ENCODE data around the gene LCNL1.

LCNL1 gene

DNA sequence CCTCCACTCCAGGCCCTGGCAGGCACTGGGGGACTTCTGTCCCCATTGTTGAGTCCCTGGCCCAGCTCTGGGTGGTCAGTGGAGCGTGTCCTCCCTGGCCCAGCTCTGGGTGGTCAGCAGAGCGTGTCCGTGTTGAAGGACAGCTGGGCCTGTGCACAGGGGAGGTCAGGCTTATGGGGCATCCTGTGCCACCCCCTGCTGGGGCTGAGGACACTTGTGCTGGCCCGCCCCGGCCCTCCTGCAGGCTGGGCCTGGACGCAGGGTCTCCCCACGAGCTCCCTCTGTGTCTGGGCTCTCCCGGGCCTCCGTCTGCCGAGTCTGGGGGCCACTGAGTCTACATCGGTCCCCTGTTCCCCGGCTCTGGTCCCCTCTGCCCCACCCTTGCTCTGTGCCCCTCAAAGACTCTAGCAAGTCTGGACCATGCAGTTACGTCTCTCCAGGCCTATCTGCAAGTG is 25.1 kb downstream of the LCNL1 start:
- Histone ChIP-seq H3K4me3 (ENCODE audit: low read length) (no peak overlapping the region), H3K4me1 (ENCODE audit: control insufficient read depth, insufficient read depth, low read length) (no peaks in the 10 kb centered on the region), H3K27me3 (ENCODE audit: control insufficient read depth, insufficient read depth, low read length) (no peaks in the 10 kb centered on the region), H3K9me3 (ENCODE audit: control insufficient read depth, low read length) (no peaks in the 10 kb centered on the region), H3K9ac (ENCODE audit: low read length) (no peak overlapping the region), H3K36me3 (ENCODE audit: control insufficient read depth, insufficient read depth, low read length) (no peaks in the 10 kb centered on the region)

DNA sequence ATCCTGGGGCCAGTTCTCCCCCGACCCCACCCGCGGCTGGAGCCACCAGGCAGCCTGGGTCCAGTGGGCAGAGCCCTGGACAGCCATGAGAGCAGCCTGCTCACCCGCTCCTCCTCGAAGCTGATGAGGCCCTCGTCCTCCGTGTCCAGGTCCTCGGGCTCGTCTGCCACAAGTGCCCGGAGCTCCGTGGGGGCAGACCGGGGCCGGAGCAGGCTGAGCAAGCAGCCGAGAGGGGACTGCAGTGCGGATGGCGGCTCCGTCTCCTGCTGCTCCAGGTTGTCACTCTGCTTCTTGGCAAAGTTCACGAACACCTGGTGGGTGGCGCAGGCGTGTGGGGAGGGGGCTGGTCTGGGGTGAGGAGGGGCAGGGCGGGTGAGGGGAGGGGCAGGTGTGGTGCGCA is 25.5 kb downstream of the LCNL1 start:
- Histone ChIP-seq H3K4me3 (ENCODE audit: low read length) (no peak overlapping the region), H3K4me1 (ENCODE audit: control insufficient read depth, insufficient read depth, low read length) (no peaks in the 10 kb centered on the region), H3K9ac (ENCODE audit: low read length) (no peak overlapping the region), H3K36me3 (ENCODE audit: control insufficient read depth, insufficient read depth, low read length) (no peaks in the 10 kb centered on the region), H3K27me3 (ENCODE audit: control insufficient read depth, insufficient read depth, low read length) (no peaks in the 10 kb centered on the region), H3K9me3 (ENCODE audit: control insufficient read depth, low read length) (no peaks in the 10 kb centered on the region)

DNA sequence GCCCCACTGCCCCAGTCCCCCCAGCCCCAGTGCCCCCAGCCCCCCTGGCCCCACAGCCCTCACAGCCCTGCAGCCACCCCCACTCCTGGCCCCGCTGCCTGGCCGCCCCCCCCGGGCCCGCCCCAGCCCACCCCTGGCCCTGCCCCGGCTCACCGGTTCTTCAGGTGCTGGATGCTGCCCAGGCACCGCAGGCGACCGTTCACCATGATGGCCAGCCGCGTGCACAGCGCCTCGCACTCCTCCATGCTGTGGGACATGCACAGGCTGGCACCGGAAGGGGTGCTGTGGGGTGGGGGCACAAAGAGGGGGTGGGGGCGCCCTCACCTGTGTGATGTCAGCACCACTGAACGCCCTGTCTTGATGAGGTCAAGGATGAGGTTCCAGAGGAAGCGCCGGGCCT is 26.4 kb downstream of the LCNL1 start:
- H3K4me3 ChIP-seq (ENCODE audit: low read length) = no peak overlapping the region
- no peaks in the 10 kb centered on the region for H3K4me1 ChIP-seq (ENCODE audit: control insufficient read depth, insufficient read depth, low read length)
- no peaks in the 10 kb centered on the region for H3K9me3 ChIP-seq (ENCODE audit: control insufficient read depth, low read length)
- no peak overlapping the region for H3K9ac ChIP-seq (ENCODE audit: low read length)
- H3K36me3 ChIP-seq (ENCODE audit: control insufficient read depth, insufficient read depth, low read length) = no peaks in the 10 kb centered on the region
- no peaks in the 10 kb centered on the region for H3K27me3 ChIP-seq (ENCODE audit: control insufficient read depth, insufficient read depth, low read length)

DNA sequence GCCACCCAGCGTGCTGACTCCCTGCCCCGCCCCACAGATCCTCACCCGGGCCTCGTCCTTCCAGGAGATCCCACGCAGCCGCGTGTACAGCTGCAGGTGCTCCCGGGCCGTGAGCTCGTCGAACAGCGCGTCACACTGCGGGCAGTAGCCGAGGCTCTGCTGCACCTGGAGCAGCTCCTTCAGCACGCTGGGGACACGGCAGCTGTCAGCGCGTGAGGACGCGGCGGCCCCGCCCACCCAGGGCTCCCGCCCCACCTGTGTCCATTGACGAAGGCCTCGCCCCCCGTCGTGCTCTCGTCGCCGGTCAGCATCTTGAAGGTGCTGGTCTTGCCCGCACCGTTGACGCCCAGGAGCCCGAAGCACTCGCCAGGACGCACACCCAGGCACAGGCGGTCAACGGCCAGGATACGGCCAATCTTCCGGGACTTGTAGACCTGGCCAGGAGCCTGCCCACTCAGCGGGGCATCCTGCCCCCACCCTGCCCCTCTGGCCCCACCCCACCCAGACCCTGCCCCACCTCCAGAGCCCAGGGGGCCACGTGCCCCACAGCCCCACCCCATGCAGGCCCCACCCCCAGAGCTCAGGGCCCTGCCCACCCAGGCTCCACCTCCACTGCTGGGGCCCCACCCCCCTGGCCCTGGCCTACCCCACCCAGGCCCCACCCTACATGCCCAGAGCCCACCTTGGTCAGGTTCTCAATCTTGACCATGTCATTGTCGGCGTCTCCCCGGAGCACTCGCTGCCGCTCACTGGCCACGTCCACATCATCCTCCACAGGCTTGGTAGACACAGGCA is 27.3 kb downstream of the LCNL1 start:
- Histone ChIP-seq H3K36me3 (ENCODE audit: control insufficient read depth, insufficient read depth, low read length) (no peaks in the 10 kb centered on the region), H3K4me3 (ENCODE audit: low read length) (no peak overlapping the region), H3K9ac (ENCODE audit: low read length) (no peak overlapping the region), H3K9me3 (ENCODE audit: control insufficient read depth, low read length) (no peaks in the 10 kb centered on the region), H3K27me3 (ENCODE audit: control insufficient read depth, insufficient read depth, low read length) (no peaks in the 10 kb centered on the region), H3K4me1 (ENCODE audit: control insufficient read depth, insufficient read depth, low read length) (no peaks in the 10 kb centered on the region)

DNA sequence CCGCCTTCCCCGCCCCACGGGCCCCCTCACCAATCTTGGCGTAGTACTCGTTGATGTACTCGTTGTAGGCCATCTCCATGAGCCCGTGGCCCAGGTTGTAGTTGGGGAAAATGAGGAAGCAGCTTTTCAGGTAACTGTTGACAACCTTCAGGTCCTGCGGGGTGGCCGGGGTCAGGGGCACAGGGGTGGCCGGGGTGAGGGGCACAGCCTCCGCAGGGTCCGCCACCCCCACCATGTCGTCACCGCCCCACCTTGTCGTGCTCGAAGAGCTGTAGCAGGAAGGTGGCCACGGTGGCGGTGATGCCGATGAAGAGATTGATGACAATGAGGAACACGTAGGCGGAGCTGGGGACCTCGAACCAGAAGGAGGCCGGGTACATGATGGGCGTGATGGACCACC is 28.4 kb downstream of the LCNL1 start:
- no peak overlapping the region for H3K9ac ChIP-seq (ENCODE audit: low read length)
- no peak overlapping the region for H3K4me3 ChIP-seq (ENCODE audit: low read length)
- no peaks in the 10 kb centered on the region for H3K27me3 ChIP-seq (ENCODE audit: control insufficient read depth, insufficient read depth, low read length)
- no peaks in the 10 kb centered on the region for H3K4me1 ChIP-seq (ENCODE audit: control insufficient read depth, insufficient read depth, low read length)
- H3K36me3 ChIP-seq (ENCODE audit: control insufficient read depth, insufficient read depth, low read length) = no peaks in the 10 kb centered on the region
- no peaks in the 10 kb centered on the region for H3K9me3 ChIP-seq (ENCODE audit: control insufficient read depth, low read length)

DNA sequence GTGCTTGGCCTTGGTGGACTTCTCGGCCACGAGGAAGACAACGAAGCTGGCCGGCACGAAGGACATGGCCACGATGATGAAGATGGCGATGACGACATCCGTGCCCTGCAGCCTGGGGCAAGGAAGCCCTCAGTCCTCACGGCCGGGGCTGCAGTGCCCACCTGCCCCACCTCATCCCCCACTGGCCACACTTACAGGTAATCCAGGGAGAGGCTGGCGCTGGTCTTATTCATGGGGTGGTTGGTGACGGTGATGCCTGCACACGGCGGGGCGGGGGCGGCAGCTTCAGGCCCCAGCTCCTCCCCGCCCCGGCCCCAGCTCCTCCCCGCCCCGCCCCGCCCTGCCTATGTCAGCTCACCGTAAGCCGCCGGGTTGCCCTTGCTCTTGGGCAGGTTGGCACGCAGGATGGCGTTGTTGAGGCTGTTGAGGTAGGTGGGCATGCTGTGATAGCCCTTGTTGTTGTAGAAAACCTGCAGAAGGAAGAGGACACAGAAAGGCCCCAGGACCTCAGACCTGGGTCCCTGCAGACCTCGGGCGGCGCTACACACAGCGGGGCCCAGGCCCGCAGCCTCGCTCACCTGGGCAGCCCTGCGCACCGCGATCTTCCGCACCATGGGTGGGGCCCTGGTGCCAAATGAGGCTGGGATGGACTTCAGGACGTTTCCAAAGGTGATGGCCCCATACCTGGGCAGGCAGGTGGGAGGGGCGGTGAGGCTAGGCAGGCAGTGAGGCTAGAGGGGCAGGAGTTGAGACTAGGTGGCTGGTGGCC is 29.3 kb downstream of the LCNL1 start:
- H3K4me3 ChIP-seq (ENCODE audit: low read length) = no peak overlapping the region
- H3K9ac ChIP-seq (ENCODE audit: low read length) = no peak overlapping the region
- no peaks in the 10 kb centered on the region for H3K27me3 ChIP-seq (ENCODE audit: control insufficient read depth, insufficient read depth, low read length)
- no peaks in the 10 kb centered on the region for H3K4me1 ChIP-seq (ENCODE audit: control insufficient read depth, insufficient read depth, low read length)
- H3K36me3 ChIP-seq (ENCODE audit: control insufficient read depth, insufficient read depth, low read length) = no peaks in the 10 kb centered on the region
- H3K9me3 ChIP-seq (ENCODE audit: control insufficient read depth, low read length) = no peaks in the 10 kb centered on the region

DNA sequence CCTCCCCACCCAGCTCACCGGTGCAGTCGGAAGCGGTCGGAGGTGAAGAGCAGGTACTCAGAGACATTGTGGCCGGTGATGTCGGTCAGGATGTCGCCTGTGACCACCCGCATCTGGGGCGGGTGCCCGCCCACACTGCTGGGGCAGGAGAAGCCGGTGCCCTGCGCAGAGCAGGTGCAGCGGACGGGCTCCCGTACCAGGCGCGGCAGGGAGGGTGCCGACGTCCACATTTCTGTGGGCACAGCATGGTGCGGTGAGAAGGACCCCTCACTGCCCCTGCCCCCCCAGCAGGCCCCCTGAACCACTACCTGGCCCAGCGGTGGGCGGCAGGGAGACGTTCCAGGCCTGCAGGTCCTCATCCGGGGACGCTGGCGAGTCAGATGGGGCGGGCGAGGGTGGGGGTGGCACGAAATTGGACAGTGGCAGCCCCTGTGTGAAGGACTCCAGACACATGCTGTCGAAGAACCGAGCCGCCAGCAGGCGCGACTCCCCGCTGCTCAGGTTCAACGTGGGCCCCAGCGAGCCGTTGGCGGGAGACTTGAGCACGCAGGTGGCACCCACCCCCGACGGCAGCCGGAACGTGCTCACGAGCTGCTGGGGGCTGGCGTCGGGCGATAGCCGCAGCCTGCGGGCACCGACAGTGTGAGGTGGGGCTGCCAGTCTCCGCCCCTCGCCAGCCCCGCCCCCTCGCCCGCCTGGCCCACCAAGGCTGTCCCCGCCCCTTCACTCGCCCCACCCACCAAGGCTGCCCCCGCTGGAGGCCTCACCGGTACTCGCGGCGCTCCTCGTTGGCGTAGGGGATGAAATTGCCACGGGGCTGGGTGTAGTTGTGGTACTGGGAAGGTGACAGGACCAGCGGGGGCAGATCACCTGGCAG is 30.1 kb downstream of the LCNL1 start:
- no peaks in the 10 kb centered on the region for H3K9me3 ChIP-seq (ENCODE audit: control insufficient read depth, low read length)
- no peak overlapping the region for H3K4me3 ChIP-seq (ENCODE audit: low read length)
- H3K36me3 ChIP-seq (ENCODE audit: control insufficient read depth, insufficient read depth, low read length) = no peaks in the 10 kb centered on the region
- no peaks in the 10 kb centered on the region for H3K4me1 ChIP-seq (ENCODE audit: control insufficient read depth, insufficient read depth, low read length)
- no peak overlapping the region for H3K9ac ChIP-seq (ENCODE audit: low read length)
- no peaks in the 10 kb centered on the region for H3K27me3 ChIP-seq (ENCODE audit: control insufficient read depth, insufficient read depth, low read length)

DNA sequence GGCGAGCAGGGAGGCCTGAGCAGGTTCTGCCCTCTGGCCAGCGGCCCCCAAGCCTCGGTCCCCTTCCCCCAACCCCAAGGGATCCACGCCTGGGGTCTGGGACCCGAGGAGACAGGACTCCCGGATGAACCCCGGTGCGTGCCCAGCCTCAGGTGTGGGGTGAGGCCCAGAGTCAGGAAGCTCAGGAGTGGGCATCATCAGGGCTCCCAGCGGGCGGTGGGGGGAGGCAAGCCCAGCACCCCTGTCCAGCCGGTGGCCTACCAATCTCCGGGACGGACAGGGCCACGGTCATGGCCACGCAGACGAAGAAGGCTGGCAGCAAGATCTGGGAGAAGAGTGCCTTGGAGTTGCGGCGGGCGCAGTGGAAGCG is 30.8 kb downstream of the LCNL1 start:
- Histone ChIP-seq H3K9ac (ENCODE audit: low read length) (no peak overlapping the region), H3K4me3 (ENCODE audit: low read length) (no peak overlapping the region), H3K4me1 (ENCODE audit: control insufficient read depth, insufficient read depth, low read length) (no peaks in the 10 kb centered on the region), H3K36me3 (ENCODE audit: control insufficient read depth, insufficient read depth, low read length) (no peaks in the 10 kb centered on the region), H3K9me3 (ENCODE audit: control insufficient read depth, low read length) (no peaks in the 10 kb centered on the region), H3K27me3 (ENCODE audit: control insufficient read depth, insufficient read depth, low read length) (no peaks in the 10 kb centered on the region)

DNA sequence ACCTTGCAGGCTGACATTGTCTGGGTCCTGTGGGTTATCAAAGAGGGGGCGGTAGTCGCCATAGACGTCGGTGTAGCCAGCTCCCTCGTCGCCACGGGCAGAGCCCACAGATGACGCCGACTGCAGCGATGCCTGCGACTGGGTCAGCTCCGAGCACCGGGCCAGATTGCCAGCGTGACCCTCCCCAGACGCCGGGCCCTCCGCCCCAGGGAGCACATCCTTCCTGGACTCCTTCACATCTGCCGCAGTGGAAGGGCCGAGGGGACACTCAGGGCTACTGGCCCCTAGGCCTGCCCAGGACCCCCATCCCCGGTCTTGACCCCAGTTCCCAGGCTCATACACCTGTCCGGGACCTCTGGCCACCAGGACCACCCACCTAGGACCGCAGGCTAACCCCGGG is 31.4 kb downstream of the LCNL1 start:
- Histone ChIP-seq H3K4me3 (ENCODE audit: low read length) (no peak overlapping the region), H3K9me3 (ENCODE audit: control insufficient read depth, low read length) (no peaks in the 10 kb centered on the region), H3K4me1 (ENCODE audit: control insufficient read depth, insufficient read depth, low read length) (no peaks in the 10 kb centered on the region), H3K27me3 (ENCODE audit: control insufficient read depth, insufficient read depth, low read length) (no peaks in the 10 kb centered on the region), H3K9ac (ENCODE audit: low read length) (no peak overlapping the region), H3K36me3 (ENCODE audit: control insufficient read depth, insufficient read depth, low read length) (no peaks in the 10 kb centered on the region)

DNA sequence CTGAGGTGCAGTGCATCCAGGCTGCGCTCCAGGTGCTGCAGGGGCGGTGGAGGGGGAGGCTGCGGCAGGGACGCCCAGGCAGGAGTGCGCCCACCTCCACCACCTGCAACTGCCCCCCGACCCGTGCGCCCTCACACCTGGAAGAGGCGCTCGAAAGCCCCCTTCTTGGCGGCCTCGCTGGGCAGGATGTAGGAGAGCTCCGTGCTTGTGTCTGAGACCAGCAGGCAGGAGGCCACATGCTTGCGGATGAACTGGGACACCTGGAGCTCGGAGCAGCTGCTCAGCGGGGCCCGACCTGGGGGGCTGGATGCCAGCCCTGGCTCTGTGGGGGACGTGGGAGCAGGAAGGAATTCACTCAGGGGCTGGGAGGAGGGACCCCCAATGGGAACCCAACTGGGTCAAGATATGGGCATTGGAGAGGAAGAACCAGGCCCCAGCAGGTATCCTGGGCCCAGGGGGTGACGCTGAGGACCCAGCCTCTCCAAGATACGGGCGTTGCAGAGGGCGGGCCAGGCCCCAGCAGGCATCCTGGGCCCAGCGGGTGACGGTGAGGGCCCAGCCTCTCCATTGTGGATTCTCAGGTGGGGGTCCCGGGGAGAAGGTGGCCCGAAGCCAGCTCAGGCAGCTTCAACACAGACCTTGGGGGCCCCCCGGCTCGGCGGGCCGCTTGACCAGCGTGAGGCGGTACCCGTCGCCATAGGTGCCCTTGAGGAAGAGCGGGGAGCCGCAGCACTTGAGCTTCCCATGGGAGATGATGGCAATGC is 32.2 kb downstream of the LCNL1 start:
- Histone ChIP-seq H3K4me3 (ENCODE audit: low read length) (no peak overlapping the region), H3K9ac (ENCODE audit: low read length) (no peak overlapping the region), H3K9me3 (ENCODE audit: control insufficient read depth, low read length) (no peaks in the 10 kb centered on the region), H3K27me3 (ENCODE audit: control insufficient read depth, insufficient read depth, low read length) (no peaks in the 10 kb centered on the region), H3K4me1 (ENCODE audit: control insufficient read depth, insufficient read depth, low read length) (no peaks in the 10 kb centered on the region), H3K36me3 (ENCODE audit: control insufficient read depth, insufficient read depth, low read length) (no peaks in the 10 kb centered on the region)

DNA sequence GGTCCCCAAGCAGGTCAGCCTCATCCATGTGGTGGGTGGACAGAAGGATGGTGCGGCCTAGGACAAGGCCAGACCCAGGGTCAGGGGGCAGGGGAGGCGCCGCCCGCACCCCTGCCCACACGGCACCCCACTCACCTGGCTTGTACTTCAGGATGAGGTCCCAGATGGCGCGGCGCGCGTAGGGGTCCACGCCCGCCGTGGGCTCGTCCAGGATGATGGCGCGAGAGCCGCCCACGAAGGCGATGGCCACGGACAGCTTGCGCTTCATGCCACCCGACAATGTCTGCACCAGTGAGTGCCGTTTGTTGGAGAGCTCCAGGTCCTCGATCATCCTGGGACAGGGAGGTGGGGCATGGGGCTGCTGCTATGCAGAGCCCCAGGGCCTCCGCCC is 32.7 kb downstream of the LCNL1 start:
- no peak overlapping the region for H3K9ac ChIP-seq (ENCODE audit: low read length)
- H3K27me3 ChIP-seq (ENCODE audit: control insufficient read depth, insufficient read depth, low read length) = no peaks in the 10 kb centered on the region
- H3K36me3 ChIP-seq (ENCODE audit: control insufficient read depth, insufficient read depth, low read length) = no peaks in the 10 kb centered on the region
- H3K4me3 ChIP-seq (ENCODE audit: low read length) = no peak overlapping the region
- H3K9me3 ChIP-seq (ENCODE audit: control insufficient read depth, low read length) = no peaks in the 10 kb centered on the region
- H3K4me1 ChIP-seq (ENCODE audit: control insufficient read depth, insufficient read depth, low read length) = no peaks in the 10 kb centered on the region
